ENCODE data around the gene CC2D2B. TPM values are rescaled to one million over a fixed set of nuclear protein-coding genes. Genes with fewer than 3 reads are reported as not detected.
A peak's percentile ranks its signal among the peaks of the same experiment; 100 is the strongest.

The CC2D2B gene
- total and polyA plus RNA-seq, 12 donors, result 0.14 to 1.8 (median 0.79) TPM

- 95 to 97% methylated on average over 1 of the region's 1 CpG for WGBS, 2 donors
- H3K36me3 ChIP-seq, result no peaks in the 10 kb centered on the region
- no peaks in the 10 kb centered on the region for H3K27me3 ChIP-seq
- H3K27ac ChIP-seq, result no peak overlapping the region
- DNase-seq (no peak), ATAC-seq (no peak)
- no peaks in the 10 kb centered on the region for H3K4me1 ChIP-seq
- TF ChIP-seq CTCF (IDR thresholded peaks at IDR 0.05), result no peak
- no peak overlapping the region for H3K4me3 ChIP-seq
- intact Hi-C loops (cut with DNase I), result no loop called here
- no peaks in the 10 kb centered on the region for H3K9me3 ChIP-seq
Observed at GRCh38 chr10:96034625-96035024, 126.8 kb downstream of the CC2D2B start.

GRCh38 chr10:96038476-96039387 is 131.0 kb downstream of the CC2D2B start:
- intact Hi-C loops (cut with DNase I), result no loop called here
- H3K27ac ChIP-seq, result no peak overlapping the region
- 85% methylated on average over 4 of the region's 4 CpGs for WGBS, 2 donors
- no peak for TF ChIP-seq CTCF (IDR thresholded peaks at IDR 0.05)
- no peak overlapping the region for H3K4me3 ChIP-seq
- no peaks in the 10 kb centered on the region for H3K9me3 ChIP-seq
- ATAC-seq (no peak), DNase-seq (no peak)
- H3K27me3 ChIP-seq, result no peaks in the 10 kb centered on the region
- H3K4me1 ChIP-seq, result peaks cover 0 to 9% (median 5%) of the 10 kb centered on the region in 9 donors
- H3K36me3 ChIP-seq, result no peaks in the 10 kb centered on the region

- DNase-seq, result no peak
- 95% methylated on average over 11 of the region's 11 CpGs for WGBS, 2 donors
- Histone ChIP-seq H3K36me3 (peaks cover 0 to 3% (median 0%) of the 10 kb centered on the region in 9 donors), H3K4me3 (no peak overlapping the region), H3K9me3 (no peaks in the 10 kb centered on the region), H3K4me1 (peaks cover 0 to 23% (median 16%) of the 10 kb centered on the region in 9 donors), H3K27ac (no peak overlapping the region), H3K27me3 (no peaks in the 10 kb centered on the region)
- intact Hi-C loops (cut with DNase I), result loop anchor here in 4 of 10 donors (5.0 to 10.0 kb wide), 6 partner anchors 46 to 346 kb away; partner anchors contain the start of genes ZNF518A (in 2 of the 4) and TCTN3 (in 1 of the 4)
- no peak for ATAC-seq
- TF ChIP-seq CTCF (IDR thresholded peaks at IDR 0.05), result no peak
Observed at GRCh38 chr10:96041146-96041545, 133.4 kb downstream of the CC2D2B start.

- H3K9me3 ChIP-seq, result no peaks in the 10 kb centered on the region
- peak within 1 kb of the TSS; percentile 52 to 92 (median 84) for H3K4me3 ChIP-seq
- H3K36me3 ChIP-seq, result peaks cover 0 to 18% (median 0%) of the 10 kb centered on the region in 9 donors
- H3K4me1 ChIP-seq, result peaks cover 0 to 28% (median 19%) of the 10 kb centered on the region in 9 donors
- ATAC-seq, result peak; percentile 96 to 99 (median 98)
- peak in 5 of 9 donors; percentile 22 to 51 (median 35) for TF ChIP-seq CTCF (IDR thresholded peaks at IDR 0.05)
- no peaks in the 10 kb centered on the region for H3K27me3 ChIP-seq
- intact Hi-C loops (cut with DNase I), result loop anchor here in 5 of 10 donors (1.0 to 10.0 kb wide), 8 partner anchors 44 to 348 kb away; partner anchors contain the start of genes ZNF518A (in 3 of the 5) and TCTN3 (in 1 of the 5)
- H3K27ac ChIP-seq, result peak within 1 kb of the TSS in 9 of 10 donors; percentile 79 to 94 (median 89)
- WGBS, 2 donors, result 2 to 3% methylated on average over 84 to 92 of the region's 92 CpGs
- peak; percentile 90 to 91 for DNase-seq
Observed at GRCh38 chr10:96043033-96043892, 135.5 kb downstream of the CC2D2B start, which contains the start of gene CCNJ. CCNJ (plus strand) TSS chr10:96043583; CDS start chr10:96044394, 811 bp downstream.
